ENCODE results near the gene CHAC1.

GRCh38 chr15:40964634-40965033 lies 11.4 kb downstream of the CHAC1 start:
- TF ChIP-seq, protein P1, sequence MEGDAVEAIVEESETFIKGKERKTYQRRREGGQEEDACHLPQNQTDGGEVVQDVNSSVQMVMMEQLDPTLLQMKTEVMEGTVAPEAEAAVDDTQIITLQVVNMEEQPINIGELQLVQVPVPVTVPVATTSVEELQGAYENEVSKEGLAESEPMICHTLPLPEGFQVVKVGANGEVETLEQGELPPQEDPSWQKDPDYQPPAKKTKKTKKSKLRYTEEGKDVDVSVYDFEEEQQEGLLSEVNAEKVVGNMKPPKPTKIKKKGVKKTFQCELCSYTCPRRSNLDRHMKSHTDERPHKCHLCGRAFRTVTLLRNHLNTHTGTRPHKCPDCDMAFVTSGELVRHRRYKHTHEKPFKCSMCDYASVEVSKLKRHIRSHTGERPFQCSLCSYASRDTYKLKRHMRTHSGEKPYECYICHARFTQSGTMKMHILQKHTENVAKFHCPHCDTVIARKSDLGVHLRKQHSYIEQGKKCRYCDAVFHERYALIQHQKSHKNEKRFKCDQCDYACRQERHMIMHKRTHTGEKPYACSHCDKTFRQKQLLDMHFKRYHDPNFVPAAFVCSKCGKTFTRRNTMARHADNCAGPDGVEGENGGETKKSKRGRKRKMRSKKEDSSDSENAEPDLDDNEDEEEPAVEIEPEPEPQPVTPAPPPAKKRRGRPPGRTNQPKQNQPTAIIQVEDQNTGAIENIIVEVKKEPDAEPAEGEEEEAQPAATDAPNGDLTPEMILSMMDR (conservative IDR thresholded peaks at IDR 0.05; ENCODE audit: low read length) = no peak
- TF ChIP-seq EZH2phosphoT487 (IDR thresholded peaks at IDR 0.05; ENCODE audit: borderline replicate concordance) = no peak
